ENCODE results near the gene CUX1. TPM values are rescaled to one million over a fixed set of nuclear protein-coding genes. Genes with fewer than 3 reads are reported as not detected.

CUX1 gene
- total and polyA plus RNA-seq, 2 of the 13 experiments (the other 11 are each of a cell fraction or from before 2014, with no cell fraction given), result 13.7 to 14.9 TPM

DNA sequence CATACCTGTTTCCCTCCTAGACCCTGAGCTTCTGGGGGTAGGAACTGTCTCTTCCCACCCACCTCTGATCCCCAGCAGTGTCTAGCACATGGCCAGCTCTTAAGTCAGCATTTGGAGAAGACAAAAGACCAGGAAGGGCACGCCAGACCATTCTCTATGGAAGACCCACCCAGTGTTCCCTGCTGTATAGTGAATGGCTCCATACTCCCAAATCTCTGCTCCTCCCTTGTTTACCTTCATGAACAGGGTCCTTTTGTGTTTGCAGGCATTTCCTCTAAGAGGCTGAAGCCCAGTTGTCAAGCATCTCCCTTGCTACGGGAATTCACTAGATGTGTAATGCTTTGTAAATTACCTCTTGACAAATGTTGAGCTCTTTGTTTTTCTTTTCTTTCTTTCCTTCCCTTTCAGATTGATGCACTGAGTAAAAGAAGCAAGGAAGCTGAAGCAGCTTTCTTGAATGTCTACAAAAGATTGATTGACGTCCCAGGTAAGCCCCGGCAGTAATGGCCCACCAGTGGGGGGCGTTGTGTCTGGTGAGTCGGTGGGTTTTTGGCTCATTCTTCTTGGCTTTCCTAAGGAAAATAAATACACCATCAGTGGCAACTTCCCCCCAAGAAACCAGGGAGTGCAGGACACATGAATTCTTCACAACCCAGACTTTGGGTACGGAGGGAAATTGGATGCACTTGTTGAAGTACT, 252.7 kb downstream of the CUX1 start:
- no peak for DNase-seq (ENCODE audit: low spot score)
- 98% methylated on average over 7 of the region's 7 CpGs for WGBS (ENCODE audit: low lambda C conversion rate)
- H2AFZ ChIP-seq (ENCODE audit: low read length), result no peak overlapping the region
- no peaks in the 10 kb centered on the region for H3K4me1 ChIP-seq (ENCODE audit: insufficient read depth, low read length)
- no peak for TF ChIP-seq ZNF281 (CRISPR knock-in tag; IDR thresholded peaks at IDR 0.05; ENCODE audit: borderline replicate concordance)
- TF ChIP-seq, protein P1, sequence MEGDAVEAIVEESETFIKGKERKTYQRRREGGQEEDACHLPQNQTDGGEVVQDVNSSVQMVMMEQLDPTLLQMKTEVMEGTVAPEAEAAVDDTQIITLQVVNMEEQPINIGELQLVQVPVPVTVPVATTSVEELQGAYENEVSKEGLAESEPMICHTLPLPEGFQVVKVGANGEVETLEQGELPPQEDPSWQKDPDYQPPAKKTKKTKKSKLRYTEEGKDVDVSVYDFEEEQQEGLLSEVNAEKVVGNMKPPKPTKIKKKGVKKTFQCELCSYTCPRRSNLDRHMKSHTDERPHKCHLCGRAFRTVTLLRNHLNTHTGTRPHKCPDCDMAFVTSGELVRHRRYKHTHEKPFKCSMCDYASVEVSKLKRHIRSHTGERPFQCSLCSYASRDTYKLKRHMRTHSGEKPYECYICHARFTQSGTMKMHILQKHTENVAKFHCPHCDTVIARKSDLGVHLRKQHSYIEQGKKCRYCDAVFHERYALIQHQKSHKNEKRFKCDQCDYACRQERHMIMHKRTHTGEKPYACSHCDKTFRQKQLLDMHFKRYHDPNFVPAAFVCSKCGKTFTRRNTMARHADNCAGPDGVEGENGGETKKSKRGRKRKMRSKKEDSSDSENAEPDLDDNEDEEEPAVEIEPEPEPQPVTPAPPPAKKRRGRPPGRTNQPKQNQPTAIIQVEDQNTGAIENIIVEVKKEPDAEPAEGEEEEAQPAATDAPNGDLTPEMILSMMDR (CRISPR knock-in tag; IDR thresholded peaks at IDR 0.05), result peak; percentile 27
- no peak for TF ChIP-seq ZNF749 (CRISPR knock-in tag; IDR thresholded peaks at IDR 0.05; ENCODE audit: borderline replicate concordance)
- no peak for TF ChIP-seq NCOR1 (IDR thresholded peaks at IDR 0.05; ENCODE audit: borderline replicate concordance, low read length)
- BruUV-seq (replicated peaks), result no TSS peak
- POLR2A ChIA-PET, result no interaction called here
- in situ Hi-C loops (cut with HindIII; ENCODE audit: extremely low pct_ligation_motif_present, low pct_unique_long_range_greater_than_20kb), result no loop called here
- H4K20me1 ChIP-seq (ENCODE audit: insufficient read depth, low read length), result no peaks in the 10 kb centered on the region; the same call in 1 of the 2 replicates
- no peak overlapping the region for H3K4me2 ChIP-seq (ENCODE audit: low read depth, low read length)
- CTCF ChIA-PET (ENCODE audit: low intra/inter-chr PET ratio, low total read pairs), result no interaction called here
- ATAC-seq, result no peak
- intact Hi-C loops (cut with micrococcal nuclease; ENCODE audit: unreplicated experiment), result no loop called here
- no peaks in the 10 kb centered on the region for H3K27me3 ChIP-seq (ENCODE audit: control insufficient read depth in 1 of 2, insufficient read depth in 2 of 2, low read length in 2 of 2)
- no peak overlapping the region for H3K9ac ChIP-seq (ENCODE audit: insufficient read depth, low read depth, low read length)
- no peak overlapping the region for H3K4me3 ChIP-seq (replicated peaks in 1 of 3; ENCODE audit: insufficient read depth in 1 of 3, low read depth in 2 of 3, low read length in 3 of 3)
- no peak overlapping the region for H3K27ac ChIP-seq (ENCODE audit: extremely low read length, insufficient read depth, low read length)
- no peak for FAIRE-seq
- H3K36me3 ChIP-seq (replicated peaks in 1 of 2; ENCODE audit: control insufficient read depth in 1 of 2, insufficient read depth in 2 of 2, low read length in 2 of 2), result peaks cover 7 to 37% of the 10 kb centered on the region in 2 experiments
- no peaks in the 10 kb centered on the region for H3K9me3 ChIP-seq (ENCODE audit: low read length)
- H3K79me2 ChIP-seq (ENCODE audit: insufficient read depth, low read length), result no peaks in the 10 kb centered on the region
